HepG2 (cell line): ENCODE data around the gene HAGHL. TPM values are rescaled to one million over a fixed set of nuclear protein-coding genes. Genes with fewer than 3 reads are reported as not detected.

Experiments
- GATAD1 ChIP-seq: IDR thresholded peaks from 2 replicates; pipeline ENCODE4 v1.6.1; 2016; ENCODE audit warnings: missing genetic modification reagents, missing compliant biosample characterization
- HNF4A ChIP-seq: sonication (generic); formaldehyde crosslinking; IDR thresholded peaks from 2 replicates; pipeline ENCODE4 v1.4.0; 2020; ENCODE audit warnings: missing genetic modification reagents
- MXD4 ChIP-seq: IDR thresholded peaks from 2 replicates; pipeline ENCODE4 v1.6.1; 2016; ENCODE audit warnings: mild to moderate bottlenecking, missing biosample characterization, missing genetic modification reagents
- RFX1 ChIP-seq: fragments of 450-650 bp; IDR thresholded peaks from 2 replicates; pipeline ENCODE4 v1.6.1; 2017
- ZNF883 ChIP-seq: sonication (generic); formaldehyde crosslinking; IDR thresholded peaks from 2 replicates; pipeline ENCODE4 v1.5.1; 2020; ENCODE audit warnings: mild to moderate bottlenecking, missing genetic modification reagents; ENCODE audit errors: not compliant biosample characterization
- polyA plus RNA-seq, 8 experiments: library from polyadenylated mRNA; depleted of rRNA in 3 of 8; stranded (reverse) in 7 of 8; unstranded in 1 of 8; fragments of >200 nt; fragmentation: Illumina TruSeq in 4 of 8; extraction: Trizol in 4 of 8; gene quantifications; 2 replicates each; pipeline versions ENCODE4 v1.2.1 to v1.2.3, GENCODE V29; 2011 to 2016; ENCODE audit warnings: low read depth in 4 of 8, missing spikeins in 1 of 8, mixed read lengths in 1 of 8; ENCODE audit not compliant: insufficient read depth in 1 of 8
- total RNA-seq, 5 experiments: library from RNA; depleted of rRNA; stranded (reverse); fragments of >200 nt; fragmentation: Illumina TruSeq; extraction: Trizol; gene quantifications; 2 replicates each; pipeline ENCODE4 v1.2.3, GENCODE V29; 2016; ENCODE audit warnings: low read depth in 1 of 5
- TF ChIP-seq, protein P1 (sequence below): sonication (generic); formaldehyde crosslinking; IDR thresholded peaks from 2 replicates; pipeline ENCODE4 v1.5.0; 2020; ENCODE audit warnings: mild to moderate bottlenecking, missing genetic modification reagents, borderline replicate concordance
- TF ChIP-seq, protein P2 (sequence below): sonication (generic); formaldehyde crosslinking; IDR thresholded peaks from 2 replicates; pipeline ENCODE4 v1.4.0; 2020; ENCODE audit warnings: mild to moderate bottlenecking, missing genetic modification reagents, borderline replicate concordance

HAGHL gene
- total and polyA plus RNA-seq, 2 of the 13 experiments (the other 11 are each of a cell fraction or from before 2014, with no cell fraction given), result 3.4 to 8.4 TPM

DNA sequence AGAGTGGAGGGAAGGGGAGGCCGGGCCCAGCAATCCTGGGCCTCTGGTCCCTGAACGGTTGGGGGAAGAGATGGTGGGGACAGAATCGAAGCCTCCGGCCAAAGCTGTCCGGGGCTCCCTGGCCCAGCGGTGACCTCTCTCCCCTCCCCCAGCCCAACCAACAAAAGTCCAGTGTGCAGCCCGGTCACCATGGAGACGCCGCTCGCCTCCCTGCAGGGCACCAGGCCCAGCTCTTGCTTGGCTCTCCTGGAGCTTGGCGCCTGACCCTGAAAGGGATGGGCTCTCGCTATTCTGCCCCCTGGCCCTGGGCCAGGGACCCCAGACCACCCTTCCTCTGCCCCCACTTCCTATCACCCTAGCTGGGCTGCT is 10.7 kb upstream of the HAGHL start (continued):
- TF ChIP-seq GATAD1 (CRISPR knock-in tag) (no peak), MXD4 (CRISPR knock-in tag) (no peak), RFX1 (peak; percentile 65), HNF4A (peak; percentile 33; the same call in 1 of the 2 replicates), ZNF883 (CRISPR knock-in tag) (peak; percentile 51)
- TF ChIP-seq, protein P1, sequence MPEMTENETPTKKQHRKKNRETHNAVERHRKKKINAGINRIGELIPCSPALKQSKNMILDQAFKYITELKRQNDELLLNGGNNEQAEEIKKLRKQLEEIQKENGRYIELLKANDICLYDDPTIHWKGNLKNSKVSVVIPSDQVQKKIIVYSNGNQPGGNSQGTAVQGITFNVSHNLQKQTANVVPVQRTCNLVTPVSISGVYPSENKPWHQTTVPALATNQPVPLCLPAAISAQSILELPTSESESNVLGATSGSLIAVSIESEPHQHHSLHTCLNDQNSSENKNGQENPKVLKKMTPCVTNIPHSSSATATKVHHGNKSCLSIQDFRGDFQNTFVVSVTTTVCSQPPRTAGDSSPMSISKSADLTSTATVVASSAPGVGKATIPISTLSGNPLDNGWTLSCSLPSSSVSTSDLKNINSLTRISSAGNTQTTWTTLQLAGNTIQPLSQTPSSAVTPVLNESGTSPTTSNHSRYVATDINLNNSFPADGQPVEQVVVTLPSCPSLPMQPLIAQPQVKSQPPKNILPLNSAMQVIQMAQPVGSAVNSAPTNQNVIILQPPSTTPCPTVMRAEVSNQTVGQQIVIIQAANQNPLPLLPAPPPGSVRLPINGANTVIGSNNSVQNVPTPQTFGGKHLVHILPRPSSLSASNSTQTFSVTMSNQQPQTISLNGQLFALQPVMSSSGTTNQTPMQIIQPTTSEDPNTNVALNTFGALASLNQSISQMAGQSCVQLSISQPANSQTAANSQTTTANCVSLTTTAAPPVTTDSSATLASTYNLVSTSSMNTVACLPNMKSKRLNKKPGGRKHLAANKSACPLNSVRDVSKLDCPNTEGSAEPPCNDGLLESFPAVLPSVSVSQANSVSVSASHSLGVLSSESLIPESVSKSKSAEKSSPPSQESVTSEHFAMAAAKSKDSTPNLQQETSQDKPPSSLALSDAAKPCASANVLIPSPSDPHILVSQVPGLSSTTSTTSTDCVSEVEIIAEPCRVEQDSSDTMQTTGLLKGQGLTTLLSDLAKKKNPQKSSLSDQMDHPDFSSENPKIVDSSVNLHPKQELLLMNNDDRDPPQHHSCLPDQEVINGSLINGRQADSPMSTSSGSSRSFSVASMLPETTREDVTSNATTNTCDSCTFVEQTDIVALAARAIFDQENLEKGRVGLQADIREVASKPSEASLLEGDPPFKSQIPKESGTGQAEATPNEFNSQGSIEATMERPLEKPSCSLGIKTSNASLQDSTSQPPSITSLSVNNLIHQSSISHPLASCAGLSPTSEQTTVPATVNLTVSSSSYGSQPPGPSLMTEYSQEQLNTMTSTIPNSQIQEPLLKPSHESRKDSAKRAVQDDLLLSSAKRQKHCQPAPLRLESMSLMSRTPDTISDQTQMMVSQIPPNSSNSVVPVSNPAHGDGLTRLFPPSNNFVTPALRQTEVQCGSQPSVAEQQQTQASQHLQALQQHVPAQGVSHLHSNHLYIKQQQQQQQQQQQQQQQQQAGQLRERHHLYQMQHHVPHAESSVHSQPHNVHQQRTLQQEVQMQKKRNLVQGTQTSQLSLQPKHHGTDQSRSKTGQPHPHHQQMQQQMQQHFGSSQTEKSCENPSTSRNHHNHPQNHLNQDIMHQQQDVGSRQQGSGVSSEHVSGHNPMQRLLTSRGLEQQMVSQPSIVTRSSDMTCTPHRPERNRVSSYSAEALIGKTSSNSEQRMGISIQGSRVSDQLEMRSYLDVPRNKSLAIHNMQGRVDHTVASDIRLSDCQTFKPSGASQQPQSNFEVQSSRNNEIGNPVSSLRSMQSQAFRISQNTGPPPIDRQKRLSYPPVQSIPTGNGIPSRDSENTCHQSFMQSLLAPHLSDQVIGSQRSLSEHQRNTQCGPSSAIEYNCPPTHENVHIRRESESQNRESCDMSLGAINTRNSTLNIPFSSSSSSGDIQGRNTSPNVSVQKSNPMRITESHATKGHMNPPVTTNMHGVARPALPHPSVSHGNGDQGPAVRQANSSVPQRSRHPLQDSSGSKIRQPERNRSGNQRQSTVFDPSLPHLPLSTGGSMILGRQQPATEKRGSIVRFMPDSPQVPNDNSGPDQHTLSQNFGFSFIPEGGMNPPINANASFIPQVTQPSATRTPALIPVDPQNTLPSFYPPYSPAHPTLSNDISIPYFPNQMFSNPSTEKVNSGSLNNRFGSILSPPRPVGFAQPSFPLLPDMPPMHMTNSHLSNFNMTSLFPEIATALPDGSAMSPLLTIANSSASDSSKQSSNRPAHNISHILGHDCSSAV (CRISPR knock-in tag), result no peak
- TF ChIP-seq, protein P2, sequence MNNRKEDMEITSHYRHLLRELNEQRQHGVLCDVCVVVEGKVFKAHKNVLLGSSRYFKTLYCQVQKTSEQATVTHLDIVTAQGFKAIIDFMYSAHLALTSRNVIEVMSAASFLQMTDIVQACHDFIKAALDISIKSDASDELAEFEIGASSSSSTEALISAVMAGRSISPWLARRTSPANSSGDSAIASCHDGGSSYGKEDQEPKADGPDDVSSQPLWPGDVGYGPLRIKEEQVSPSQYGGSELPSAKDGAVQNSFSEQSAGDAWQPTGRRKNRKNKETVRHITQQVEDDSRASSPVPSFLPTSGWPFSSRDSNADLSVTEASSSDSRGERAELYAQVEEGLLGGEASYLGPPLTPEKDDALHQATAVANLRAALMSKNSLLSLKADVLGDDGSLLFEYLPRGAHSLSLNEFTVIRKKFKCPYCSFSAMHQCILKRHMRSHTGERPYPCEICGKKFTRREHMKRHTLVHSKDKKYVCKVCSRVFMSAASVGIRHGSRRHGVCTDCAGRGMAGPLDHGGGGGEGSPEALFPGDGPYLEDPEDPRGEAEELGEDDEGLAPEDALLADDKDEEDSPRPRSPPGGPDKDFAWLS, result no peak
